HUES48 (cell line): ENCODE results near the gene FBXO4.
A peak's percentile ranks its signal among the peaks of the same experiment; 100 is the strongest.

Source experiments
- H3K27ac ChIP-seq: one replicate; pipeline ENCODE4 v1.7.0; 2013; ENCODE audit warnings: low read depth, low read length, inconsistent platforms
- H3K27me3 ChIP-seq: 2 replicates; pipeline ENCODE4 v1.6.1; 2013; ENCODE audit warnings: mild to moderate bottlenecking, low read length; ENCODE audit not compliant: control insufficient read depth, insufficient read depth
- H3K36me3 ChIP-seq: 2 replicates; pipeline ENCODE4 v1.6.1; 2013; ENCODE audit warnings: low read length; ENCODE audit not compliant: control insufficient read depth, insufficient read depth
- H3K4me1 ChIP-seq: 2 replicates; pipeline ENCODE4 v1.6.1; 2013; ENCODE audit warnings: mild to moderate bottlenecking, low read length; ENCODE audit not compliant: control insufficient read depth, insufficient read depth
- H3K4me3 ChIP-seq: 2 replicates; pipeline ENCODE4 v1.5.1; 2013; ENCODE audit warnings: mild to moderate bottlenecking, low read depth, low read length
- H3K9ac ChIP-seq: 2 replicates; pipeline ENCODE4 v1.6.1; 2013; ENCODE audit warnings: mild to moderate bottlenecking, low read depth, low read length, moderate library complexity
- H3K9me3 ChIP-seq: 2 replicates; pipeline ENCODE4 v1.6.1; 2013; ENCODE audit warnings: low read length; ENCODE audit not compliant: control insufficient read depth, insufficient read depth

Gene FBXO4

DNA sequence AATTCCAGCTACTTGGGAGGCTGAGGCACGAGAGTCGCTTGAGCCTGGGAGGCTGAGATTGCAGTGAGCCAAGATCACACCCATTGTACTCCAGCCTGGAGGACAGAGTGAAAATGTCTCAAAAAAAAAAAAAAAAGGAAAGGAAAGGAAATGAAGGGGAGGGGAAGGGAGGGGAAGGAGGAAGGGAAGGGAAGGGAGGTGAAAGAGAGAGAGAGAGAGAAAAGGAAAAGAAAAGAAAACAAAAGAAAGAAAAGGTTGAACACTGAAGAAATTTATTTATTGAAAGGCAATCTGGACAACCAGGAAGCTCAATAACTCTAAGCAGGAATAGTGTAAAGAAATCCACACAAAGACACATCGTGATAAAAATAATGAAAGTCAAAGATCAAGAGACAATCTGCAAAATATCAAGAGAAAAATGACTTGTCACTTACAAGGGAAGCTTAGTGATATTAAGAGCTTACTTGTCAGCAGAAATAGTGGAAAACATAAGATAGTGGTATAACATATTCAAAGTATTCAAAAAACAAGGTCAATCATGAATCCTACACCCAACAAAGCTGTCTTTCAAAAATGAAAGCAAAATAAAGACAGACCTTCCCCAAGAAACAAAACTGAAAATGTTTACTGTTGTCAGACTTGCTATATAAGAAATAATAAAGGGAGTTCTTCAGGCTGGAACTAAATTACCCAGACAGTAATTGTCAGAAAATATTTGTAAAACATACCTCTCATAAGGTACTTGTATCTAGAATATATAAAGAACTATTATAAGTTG lies 31.8 kb upstream of the FBXO4 start:
- Histone ChIP-seq H3K27ac (no peak overlapping the region), H3K27me3 (no peaks in the 10 kb centered on the region), H3K4me3 (no peak overlapping the region), H3K4me1 (no peaks in the 10 kb centered on the region), H3K9ac (no peak overlapping the region), H3K9me3 (no peaks in the 10 kb centered on the region), H3K36me3 (no peaks in the 10 kb centered on the region)

- no peaks in the 10 kb centered on the region for H3K4me1 ChIP-seq
- no peak overlapping the region for H3K4me3 ChIP-seq
- no peaks in the 10 kb centered on the region for H3K27me3 ChIP-seq
- H3K36me3 ChIP-seq, result no peaks in the 10 kb centered on the region
- no peak overlapping the region for H3K9ac ChIP-seq
- no peaks in the 10 kb centered on the region for H3K9me3 ChIP-seq
- no peak overlapping the region for H3K27ac ChIP-seq
These were observed 28.9 kb upstream of the FBXO4 start for GRCh38 chr5:41896230-41896629.

GRCh38 chr5:41903382-41903891 lies 21.6 kb upstream of the FBXO4 start:
- Histone ChIP-seq H3K4me1 (0 out of 2 replicates have a peak, but pooled peaks cover 11% of the 10 kb centered on the region), H3K9ac (peak overlapping the region; percentile 37; the same call in 1 of the 2 replicates)

GRCh38 chr5:41903892-41904799 lies 20.9 kb upstream of the FBXO4 start, which contains the start of gene RIMOC1:
Gene RIMOC1, plus strand, starts transcription at chr5:41904344. Its CDS starts 24 bp downstream, at chr5:41904368.
- Histone ChIP-seq H3K9ac (peak within 1 kb of the TSS; percentile 96), H3K9me3 (no peaks in the 10 kb centered on the region), H3K4me3 (peak within 1 kb of the TSS; percentile 90), H3K27me3 (no peaks in the 10 kb centered on the region), H3K36me3 (peaks cover 29% of the 10 kb centered on the region), H3K4me1 (0 out of 2 replicates have a peak, but pooled peaks cover 11% of the 10 kb centered on the region), H3K27ac (peak within 1 kb of the TSS; percentile 73)

More at GRCh38 chr5:41903382-41903891, 21.6 kb upstream of the FBXO4 start:
- Histone ChIP-seq H3K27ac (peak overlapping the region; percentile 56), H3K9me3 (no peaks in the 10 kb centered on the region), H3K4me3 (peak overlapping the region; percentile 69), H3K27me3 (no peaks in the 10 kb centered on the region), H3K36me3 (peaks cover 22% of the 10 kb centered on the region)

GRCh38 chr5:41906151-41906550 lies 18.9 kb upstream of the FBXO4 start:
- H3K36me3 ChIP-seq, result peaks cover 49% of the 10 kb centered on the region
- H3K4me1 ChIP-seq, result 0 out of 2 replicates have a peak, but pooled peaks cover 11% of the 10 kb centered on the region
- no peaks in the 10 kb centered on the region for H3K27me3 ChIP-seq
- H3K9ac ChIP-seq, result no peak overlapping the region
- H3K4me3 ChIP-seq, result no peak overlapping the region
- H3K9me3 ChIP-seq, result no peaks in the 10 kb centered on the region
- H3K27ac ChIP-seq, result no peak overlapping the region

DNA sequence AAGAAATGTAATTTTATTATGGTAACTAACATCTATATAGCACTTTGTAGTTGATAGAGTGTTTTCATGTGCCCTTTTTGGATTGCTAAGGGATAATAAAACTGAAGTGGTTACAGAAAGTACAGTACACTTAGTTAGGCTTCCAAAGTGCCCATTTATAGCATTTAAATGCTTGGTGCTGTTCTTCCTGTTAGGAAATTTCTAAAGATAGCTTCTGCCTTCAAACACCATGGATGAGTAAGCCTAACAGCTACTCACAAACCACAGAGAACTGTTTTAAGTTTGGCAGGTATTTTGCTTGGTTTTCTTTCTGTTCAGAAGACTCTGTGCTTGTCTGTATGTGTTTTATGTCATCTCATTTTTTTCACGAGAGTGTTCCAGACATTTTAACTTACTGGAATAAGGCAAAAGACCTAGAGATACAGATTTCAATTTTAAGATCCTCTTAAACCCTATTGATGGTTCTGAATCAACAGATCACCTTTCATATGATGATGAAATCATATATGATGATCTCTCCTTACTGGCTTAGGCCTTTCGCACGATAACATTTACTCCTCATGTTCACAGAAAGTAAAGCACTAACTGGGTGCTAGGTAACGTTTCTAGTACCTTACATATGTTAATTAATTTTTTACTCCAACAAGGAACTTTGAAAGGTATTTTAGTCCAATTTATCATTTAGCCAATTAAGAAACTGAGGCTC lies 16.6 kb upstream of the FBXO4 start:
- Histone ChIP-seq H3K27me3 (no peaks in the 10 kb centered on the region), H3K9me3 (no peaks in the 10 kb centered on the region), H3K36me3 (peaks cover 73% of the 10 kb centered on the region), H3K4me1 (0 out of 2 replicates have a peak, but pooled peaks cover 7% of the 10 kb centered on the region), H3K9ac (no peak overlapping the region), H3K27ac (no peak overlapping the region), H3K4me3 (no peak overlapping the region)

- peaks cover 5% of the 10 kb centered on the region; the same call in 1 of the 2 replicates for H3K4me1 ChIP-seq
- no peak overlapping the region for H3K4me3 ChIP-seq
- no peaks in the 10 kb centered on the region for H3K27me3 ChIP-seq
- H3K9me3 ChIP-seq, result no peaks in the 10 kb centered on the region
- no peak overlapping the region for H3K9ac ChIP-seq
- no peak overlapping the region for H3K27ac ChIP-seq
- H3K36me3 ChIP-seq, result peaks cover 75% of the 10 kb centered on the region
These were observed 7.0 kb upstream of the FBXO4 start for GRCh38 chr5:41918105-41918504.

GRCh38 chr5:41921166-41921565 lies 3.9 kb upstream of the FBXO4 start:
- Histone ChIP-seq H3K4me3 (no peak overlapping the region), H3K9ac (no peak overlapping the region), H3K27me3 (no peaks in the 10 kb centered on the region), H3K9me3 (no peaks in the 10 kb centered on the region), H3K4me1 (peaks cover 5% of the 10 kb centered on the region; the same call in 1 of the 2 replicates), H3K36me3 (peaks cover 44% of the 10 kb centered on the region), H3K27ac (no peak overlapping the region)

- peaks cover 37% of the 10 kb centered on the region for H3K36me3 ChIP-seq
These were observed 3.2 kb upstream of the FBXO4 start for GRCh38 chr5:41921874-41922273.

GRCh38 chr5:41924526-41924871 lies 582 bp upstream of the FBXO4 start:
- H3K4me1 ChIP-seq, result peaks cover 5% of the 10 kb centered on the region; the same call in 1 of the 2 replicates
- H3K27me3 ChIP-seq, result no peaks in the 10 kb centered on the region
- H3K9ac ChIP-seq, result no peak overlapping the region
- H3K9me3 ChIP-seq, result no peaks in the 10 kb centered on the region
- H3K4me3 ChIP-seq, result peak overlapping the region; percentile 71
- peaks cover 11% of the 10 kb centered on the region for H3K36me3 ChIP-seq
- no peak overlapping the region for H3K27ac ChIP-seq

More at GRCh38 chr5:41921874-41922273, 3.2 kb upstream of the FBXO4 start:
- Histone ChIP-seq H3K9me3 (no peaks in the 10 kb centered on the region), H3K4me3 (no peak overlapping the region), H3K27ac (no peak overlapping the region), H3K9ac (no peak overlapping the region), H3K4me1 (peaks cover 5% of the 10 kb centered on the region; the same call in 1 of the 2 replicates), H3K27me3 (no peaks in the 10 kb centered on the region)
